IMR-90 (cell line): ENCODE data around the gene SLC25A14. TPM values are rescaled to one million over a fixed set of nuclear protein-coding genes. Genes with fewer than 3 reads are reported as not detected.

Source experiments
- ATAC-seq: fragments of 200-7000 bp; cut with Tn5 transposase; 2 replicates; pipeline ENCODE4 v1.9.1; 2020; ENCODE audit warnings: low read depth, mild to moderate bottlenecking, moderate library complexity
- BruUV-seq: library from RNA; stranded (reverse); fragments of 400-500 nt; replicated peaks from 2 replicates; lab custom pipeline; 2021; lab: Mats Ljungman, UMichigan
- CTCF ChIA-PET: fragments of 300-600 bp; formaldehyde crosslinking; extraction: SDS; loops from one replicate; lab custom pipeline; 2021; ENCODE audit warnings: antibody characterized with exemption; lab: Yijun Ruan, JAX
- POLR2A ChIA-PET: fragments of 300-600 bp; sonication (Branson Sonifier 250); formaldehyde crosslinking; loops from one replicate; lab custom pipeline; 2022; ENCODE audit warnings: antibody characterized with exemption; ENCODE audit not compliant: unreplicated experiment; lab: Charles Lee
- DNase-seq: peaks from one replicate; pipeline ENCODE4 v3.0.0; 2013
- H2AFZ ChIP-seq: replicated peaks from 2 replicates; pipeline ENCODE3; 2013; ENCODE audit warnings: low read length, mild to moderate bottlenecking; ENCODE audit not compliant: poor library complexity
- H2AK5ac ChIP-seq: 2 replicates; pipeline ENCODE4 v1.6.1; 2013; ENCODE audit warnings: low read depth, low read length, inconsistent platforms
- H2AK9ac ChIP-seq: replicated peaks from 2 replicates; pipeline ENCODE3; 2013; ENCODE audit warnings: mild to moderate bottlenecking, low read depth, low read length, moderate library complexity; ENCODE audit not compliant: poor library complexity
- H2BK120ac ChIP-seq: 2 replicates; pipeline ENCODE4 v1.6.1; 2013; ENCODE audit warnings: low read depth, low read length, inconsistent platforms
- H2BK15ac ChIP-seq: 3 replicates; pipeline ENCODE4 v1.6.1; 2013; ENCODE audit warnings: low read depth, low read length, inconsistent platforms
- H2BK20ac ChIP-seq: 2 replicates; pipeline ENCODE4 v1.6.1; 2013; ENCODE audit warnings: low read depth, mild to moderate bottlenecking, inconsistent platforms, low read length, moderate library complexity
- H2BK5ac ChIP-seq: 2 replicates; pipeline ENCODE4 v1.6.1; 2013; ENCODE audit warnings: mild to moderate bottlenecking, low read depth, low read length, inconsistent platforms; ENCODE audit not compliant: poor library complexity, severe bottlenecking
- H3K14ac ChIP-seq: replicated peaks from 2 replicates; pipeline ENCODE4 v1.6.1; 2013; ENCODE audit warnings: low read depth, low read length, inconsistent platforms
- H3K18ac ChIP-seq: 2 replicates; pipeline ENCODE4 v1.6.1; 2013; ENCODE audit warnings: low read depth, low read length, control low read depth
- H3K23ac ChIP-seq: 2 replicates; pipeline ENCODE4 v1.6.1; 2013; ENCODE audit warnings: low read depth, low read length, inconsistent platforms
- H3K27ac ChIP-seq: 2 replicates; pipeline ENCODE4 v1.5.1; 2013; ENCODE audit warnings: mild to moderate bottlenecking, control low read depth, low read length; ENCODE audit not compliant: insufficient read depth
- H3K27me3 ChIP-seq: 2 replicates; pipeline ENCODE4 v1.6.1; 2013; ENCODE audit warnings: low read length; ENCODE audit not compliant: control insufficient read depth, insufficient read depth
- H3K36me3 ChIP-seq: 2 replicates; pipeline ENCODE4 v1.6.1; 2013; ENCODE audit warnings: low read length, mixed read lengths; ENCODE audit not compliant: control insufficient read depth, insufficient read depth
- H3K4ac ChIP-seq: 2 replicates; pipeline ENCODE4 v1.6.1; 2013; ENCODE audit warnings: low read depth, low read length, inconsistent platforms
- H3K4me1 ChIP-seq: 2 replicates; pipeline ENCODE4 v1.6.1; 2013; ENCODE audit warnings: low read length, mixed read lengths; ENCODE audit not compliant: control insufficient read depth, insufficient read depth
- H3K4me2 ChIP-seq: 2 replicates; pipeline ENCODE4 v1.6.1; 2013; ENCODE audit warnings: low read depth, mild to moderate bottlenecking, control low read depth, low read length, moderate library complexity
- H3K4me3 ChIP-seq: 2 replicates; pipeline ENCODE4 v1.5.1; 2013; ENCODE audit warnings: low read depth, mild to moderate bottlenecking, control low read depth, low read length, moderate library complexity; ENCODE audit not compliant: insufficient read depth
- H3K56ac ChIP-seq: 2 replicates; pipeline ENCODE4 v1.6.1; 2013; ENCODE audit warnings: low read length, inconsistent platforms; ENCODE audit not compliant: insufficient read depth; ENCODE audit errors: extremely low read depth
- H3K79me1 ChIP-seq, 2 experiments: 2 replicates each; pipeline ENCODE4 v1.6.1; 2013; ENCODE audit warnings: low read length in 2 of 2, inconsistent platforms in 1 of 2, low read depth in 1 of 2
- H3K9ac ChIP-seq: 2 replicates; pipeline ENCODE4 v1.6.1; 2013; ENCODE audit warnings: low read depth, low read length, control low read depth
- H3K9me1 ChIP-seq: 2 replicates; pipeline ENCODE4 v1.6.1; 2013; ENCODE audit warnings: low read length, inconsistent platforms; ENCODE audit not compliant: insufficient read depth
- H3K9me3 ChIP-seq: 2 replicates; pipeline ENCODE4 v1.6.1; 2013; ENCODE audit warnings: low read length; ENCODE audit not compliant: control insufficient read depth, insufficient read depth
- H4K20me1 ChIP-seq: 2 replicates; pipeline ENCODE4 v1.6.1; 2013; ENCODE audit warnings: low read length, inconsistent platforms; ENCODE audit not compliant: insufficient read depth
- H4K5ac ChIP-seq: 2 replicates; pipeline ENCODE4 v1.6.1; 2013; ENCODE audit warnings: mild to moderate bottlenecking, low read depth, low read length, control low read depth
- H4K8ac ChIP-seq, 2 experiments: 2 replicates each; pipeline ENCODE4 v1.6.1; 2013; ENCODE audit warnings: low read depth in 2 of 2, low read length in 2 of 2, control low read depth in 1 of 2, inconsistent platforms in 1 of 2
- H4K91ac ChIP-seq: 2 replicates; pipeline ENCODE4 v1.6.1; 2013; ENCODE audit warnings: low read depth, low read length, inconsistent platforms; ENCODE audit not compliant: insufficient read depth
- CEBPB ChIP-seq: IDR thresholded peaks from 2 replicates; pipeline ENCODE4 v1.6.1; 2012; ENCODE audit warnings: low read depth, low read length, improper control_type of control experiment
- CHD1 ChIP-seq: IDR thresholded peaks from 2 replicates; pipeline ENCODE4 v1.6.1; 2012; ENCODE audit warnings: low read depth, low read length, improper control_type of control experiment
- ELK1 ChIP-seq: fragments of 150-350 bp; IDR thresholded peaks from 2 replicates; pipeline ENCODE4 v1.6.1; 2016; ENCODE audit warnings: low read depth, mild to moderate bottlenecking, low read length, moderate library complexity, borderline replicate concordance
- FOS ChIP-seq: fragments of 150-350 bp; IDR thresholded peaks from 2 replicates; pipeline ENCODE4 v1.6.1; 2016; ENCODE audit warnings: low read depth, low read length
- MAFK ChIP-seq: IDR thresholded peaks from 2 replicates; pipeline ENCODE4 v1.6.1; 2012; ENCODE audit warnings: low read depth, low read length, improper control_type of control experiment
- MAZ ChIP-seq: IDR thresholded peaks from 2 replicates; pipeline ENCODE4 v1.6.1; 2012; ENCODE audit warnings: low read depth, mild to moderate bottlenecking, low read length, improper control_type of control experiment, moderate library complexity, borderline replicate concordance
- MXI1 ChIP-seq: IDR thresholded peaks from 2 replicates; pipeline ENCODE4 v1.6.1; 2012; ENCODE audit warnings: low read depth, mild to moderate bottlenecking, low read length, moderate library complexity, borderline replicate concordance
- NFE2L2 ChIP-seq: fragments of 150-350 bp; IDR thresholded peaks from 2 replicates; pipeline ENCODE4 v1.6.1; 2016; ENCODE audit warnings: low read depth, mild to moderate bottlenecking, low read length
- POLR2A ChIP-seq: IDR thresholded peaks from 2 replicates; pipeline ENCODE4 v1.6.1; 2012; ENCODE audit warnings: mild to moderate bottlenecking, low read depth, low read length
- RAD21 ChIP-seq: IDR thresholded peaks from 2 replicates; pipeline ENCODE4 v1.6.1; 2012; ENCODE audit warnings: low read length, improper control_type of control experiment
- RCOR1 ChIP-seq: IDR thresholded peaks from 2 replicates; pipeline ENCODE4 v1.6.1; 2012; ENCODE audit warnings: mild to moderate bottlenecking, low read length, improper control_type of control experiment; ENCODE audit not compliant: insufficient replicate concordance
- RFX5 ChIP-seq: IDR thresholded peaks from 2 replicates; pipeline ENCODE4 v1.8.0; 2012; ENCODE audit warnings: low read depth, mild to moderate bottlenecking, low read length, moderate library complexity
- SMC3 ChIP-seq: fragments of 150-350 bp; IDR thresholded peaks from 2 replicates; pipeline ENCODE4 v1.6.1; 2016; ENCODE audit warnings: low read depth, mild to moderate bottlenecking, antibody characterized with exemption, low read length, moderate library complexity
- WGBS, 2 experiments: methylation state at CpG; one replicate each; pipeline versions ENCODE4 v1.1.5 to v1.1.7; 2013; ENCODE audit warnings: missing lambda C conversion rate in 2 of 2; ENCODE audit not compliant: insufficient read length in 1 of 2; ENCODE audit errors: extremely low coverage in 2 of 2; 5-methylcytosine and 5-hydroxymethylcytosine counted together
- dilution Hi-C: fragments of 300-500 bp; cut with HindIII; formaldehyde crosslinking; loops from one replicate; pipeline ENCODE4 v1.14.3; 2018; ENCODE audit warnings: low sequenced_read_pairs; ENCODE audit not compliant: unreplicated experiment
- in situ Hi-C: fragments of 300-500 bp; cut with MboI; formaldehyde crosslinking; loops from 3 replicates; pipeline ENCODE4 v1.14.3; 2019; ENCODE audit warnings: low sequenced_read_pairs, inconsistent platforms, mixed read lengths
- intact Hi-C: fragments of 100-400 bp; cut with micrococcal nuclease; formaldehyde crosslinking; loops from 2 replicates; pipeline ENCODE4 v1.10.0; 2022
- polyA plus RNA-seq, 3 experiments: library from polyadenylated mRNA; depleted of rRNA; stranded (reverse); fragments of >200 nt; gene quantifications; 2 replicates each; pipeline ENCODE4 v1.2.3, GENCODE V29; 2012; ENCODE audit warnings: low replicate concordance in 1 of 3
- total RNA-seq: library from RNA; depleted of rRNA; stranded (reverse); fragments of >200 nt; gene quantifications from 2 replicates; pipeline ENCODE4 v1.2.3, GENCODE V29; 2012
- TF ChIP-seq, protein P1 (sequence below): conservative IDR thresholded peaks from 2 replicates; pipeline ENCODE4 v1.5.1; 2012; ENCODE audit warnings: mild to moderate bottlenecking, low read depth, low read length, improper control_type of control experiment

SLC25A14 gene
- total and polyA plus RNA-seq, 2 of the 4 experiments (the other 2 are of a cell fraction) = 13.8 TPM

DNA sequence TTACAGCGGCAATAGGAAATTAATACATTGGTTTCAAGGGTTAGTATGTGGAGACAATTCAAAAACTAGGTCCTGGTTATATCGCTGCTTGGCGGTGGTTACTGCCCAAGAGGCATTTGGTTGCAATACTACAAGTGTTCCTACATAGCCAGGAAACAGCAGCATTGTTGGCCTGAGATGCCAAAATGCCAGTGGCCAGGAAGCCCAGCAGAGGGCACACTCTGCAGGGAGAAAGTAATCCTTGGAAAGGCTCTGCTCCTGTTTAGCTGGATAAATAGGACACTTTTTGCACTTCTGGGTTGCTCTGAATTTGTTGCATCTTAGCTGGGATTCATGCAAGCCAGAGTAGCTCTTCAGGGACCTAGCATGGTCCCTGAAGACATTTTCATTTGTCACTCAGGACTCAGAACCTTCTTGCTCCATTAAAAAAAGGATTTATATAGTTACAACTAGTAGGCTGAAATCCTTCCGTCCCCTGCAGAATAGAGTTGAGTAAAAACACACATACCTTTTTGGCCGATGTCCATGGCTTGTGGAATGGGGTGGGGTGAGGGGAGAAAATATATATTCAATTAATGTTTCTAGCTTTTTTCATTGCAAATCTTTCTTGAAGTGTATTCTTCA lies 53.8 kb downstream of the SLC25A14 start:
- Histone ChIP-seq H3K79me1 (no peaks in the 10 kb centered on the region), H4K91ac (no peak overlapping the region), H3K9ac (no peak overlapping the region), H3K27ac (no peak overlapping the region), H3K23ac (no peak overlapping the region), H3K56ac (no peak overlapping the region), H3K4me1 (no peaks in the 10 kb centered on the region), H3K36me3 (no peaks in the 10 kb centered on the region), H2AK5ac (no peak overlapping the region), H2AFZ (no peak overlapping the region), H4K8ac (no peak overlapping the region), H2BK5ac (no peak overlapping the region), H3K18ac (no peak overlapping the region), H4K20me1 (no peaks in the 10 kb centered on the region), H3K9me1 (no peaks in the 10 kb centered on the region), H3K9me3 (no peaks in the 10 kb centered on the region), H3K27me3 (peaks cover 10% of the 10 kb centered on the region), H4K5ac (no peak overlapping the region), H2AK9ac (no peak overlapping the region), H3K14ac (no peak overlapping the region), H2BK120ac (no peak overlapping the region), H3K4me2 (no peak overlapping the region), H2BK20ac (no peak overlapping the region), H3K4ac (no peak overlapping the region), H2BK15ac (no peak overlapping the region), H3K4me3 (no peak overlapping the region)
- in situ Hi-C loops = loop anchor here (10.0 to 25.0 kb wide), 2 partner anchors 106 to 521 kb away; no protein-coding TSS in a partner anchor
- intact Hi-C loops = loop anchor here (1.0 to 10.0 kb wide), 4 partner anchors 129 to 524 kb away; partner anchors contain the start of gene ZNF280C
- ChIA-PET CTCF (interaction anchor here (0.6 to 1.5 kb wide), 2 partner anchors 14 to 30 kb away, joined by 4 to 6 read pairs; no protein-coding TSS in a partner anchor), POLR2A (no interaction called here)
- no CpG with 5 or more reads among the region's 5 CpGs for WGBS, 2 experiments
- DNase-seq (peak; percentile 45), ATAC-seq (peak; percentile 91)
- dilution Hi-C loops = no loop called here
- no TSS peak for BruUV-seq
- no peak for TF ChIP-seq MXI1
- TF ChIP-seq MAFK = no peak
- peak; percentile 66 for TF ChIP-seq RAD21
- TF ChIP-seq, protein P1, sequence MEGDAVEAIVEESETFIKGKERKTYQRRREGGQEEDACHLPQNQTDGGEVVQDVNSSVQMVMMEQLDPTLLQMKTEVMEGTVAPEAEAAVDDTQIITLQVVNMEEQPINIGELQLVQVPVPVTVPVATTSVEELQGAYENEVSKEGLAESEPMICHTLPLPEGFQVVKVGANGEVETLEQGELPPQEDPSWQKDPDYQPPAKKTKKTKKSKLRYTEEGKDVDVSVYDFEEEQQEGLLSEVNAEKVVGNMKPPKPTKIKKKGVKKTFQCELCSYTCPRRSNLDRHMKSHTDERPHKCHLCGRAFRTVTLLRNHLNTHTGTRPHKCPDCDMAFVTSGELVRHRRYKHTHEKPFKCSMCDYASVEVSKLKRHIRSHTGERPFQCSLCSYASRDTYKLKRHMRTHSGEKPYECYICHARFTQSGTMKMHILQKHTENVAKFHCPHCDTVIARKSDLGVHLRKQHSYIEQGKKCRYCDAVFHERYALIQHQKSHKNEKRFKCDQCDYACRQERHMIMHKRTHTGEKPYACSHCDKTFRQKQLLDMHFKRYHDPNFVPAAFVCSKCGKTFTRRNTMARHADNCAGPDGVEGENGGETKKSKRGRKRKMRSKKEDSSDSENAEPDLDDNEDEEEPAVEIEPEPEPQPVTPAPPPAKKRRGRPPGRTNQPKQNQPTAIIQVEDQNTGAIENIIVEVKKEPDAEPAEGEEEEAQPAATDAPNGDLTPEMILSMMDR = peak; percentile 67
- peak; percentile 62 for TF ChIP-seq SMC3
- TF ChIP-seq POLR2A = no peak
- no peak for TF ChIP-seq ELK1
- TF ChIP-seq RCOR1 = no peak
- TF ChIP-seq NFE2L2 = no peak
- no peak for TF ChIP-seq CHD1
- TF ChIP-seq RFX5 = no peak
- TF ChIP-seq FOS = no peak
- no peak for TF ChIP-seq MAZ
- TF ChIP-seq CEBPB = no peak
